Measurements from ENCODE around the gene CASZ1. TPM values are rescaled to one million over a fixed set of nuclear protein-coding genes. Genes with fewer than 3 reads are reported as not detected.

Gene CASZ1
- total RNA-seq, 2 experiments from 2014 or later, result 1.7 to 2.0 TPM

DNA sequence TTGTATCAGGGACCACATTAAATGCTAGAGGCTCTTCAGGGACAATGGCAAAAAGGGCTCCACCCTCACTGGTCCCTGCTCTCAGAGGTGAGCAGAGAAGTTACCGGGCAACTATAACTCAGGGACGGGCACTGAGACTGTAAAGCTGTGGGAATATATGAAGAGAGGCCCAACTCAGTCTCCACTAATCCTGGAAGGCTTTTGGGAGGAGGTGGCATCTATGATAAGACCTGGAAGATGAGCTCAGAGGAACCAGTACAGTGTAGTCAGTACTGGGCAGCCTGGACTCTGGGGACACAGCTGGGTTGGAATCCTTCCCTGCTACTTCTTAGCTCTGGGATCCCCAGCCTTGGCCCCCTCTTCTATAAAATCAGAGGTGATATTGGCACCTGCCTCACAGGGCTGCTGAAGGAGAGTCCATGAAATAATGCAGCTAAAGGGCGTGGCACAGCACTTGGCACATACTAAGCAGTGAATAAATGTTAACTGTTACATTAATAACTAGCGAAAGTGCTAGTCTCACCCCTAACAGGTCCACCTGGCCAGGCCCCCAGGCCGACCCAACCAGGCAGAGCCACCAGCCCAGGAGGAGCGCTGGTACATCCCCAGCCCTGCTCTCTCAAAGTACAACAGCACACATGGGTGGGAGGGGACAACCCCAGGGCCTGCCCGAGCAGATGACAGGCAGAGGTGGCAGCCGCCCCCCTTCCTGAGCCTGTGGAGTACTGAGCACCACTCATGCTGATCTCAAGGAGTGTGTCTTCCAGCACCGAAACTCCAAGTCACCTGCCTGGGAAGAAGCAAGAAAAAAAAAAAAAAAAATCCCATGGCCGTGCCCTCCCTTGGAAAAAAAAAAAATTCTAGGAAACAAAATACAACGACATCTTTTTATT lies 62.7 kb downstream of the CASZ1 start:
- peak; percentile 85 for DNase-seq
- CTCF ChIA-PET, result interaction anchor here (0.6 kb wide), 2 partner anchors 44 to 200 kb away, joined by 3 read pairs; no protein-coding TSS in a partner anchor
- no peak overlapping the region for H3K27ac Mint-ChIP-seq
- no peaks in the 10 kb centered on the region for H3K36me3 Mint-ChIP-seq (ENCODE audit: low read depth)
- H3K27me3 Mint-ChIP-seq (ENCODE audit: low read depth), result no peaks in the 10 kb centered on the region
- H3K9me3 Mint-ChIP-seq, result no peaks in the 10 kb centered on the region
- intact Hi-C loops (cut with micrococcal nuclease), result loop anchor here (2.0 kb wide), 1 partner anchor 41 kb away; no protein-coding TSS in a partner anchor
- H3K4me1 Mint-ChIP-seq (ENCODE audit: low read depth), result peaks cover 14% of the 10 kb centered on the region
- H3K4me3 Mint-ChIP-seq, result no peak overlapping the region

- peak; percentile 16 for DNase-seq
- Mint-ChIP-seq H3K27me3 (ENCODE audit: low read depth) (no peaks in the 10 kb centered on the region), H3K36me3 (ENCODE audit: low read depth) (no peaks in the 10 kb centered on the region), H3K27ac (no peak overlapping the region), H3K4me3 (no peak overlapping the region), H3K4me1 (ENCODE audit: low read depth) (peaks cover 14% of the 10 kb centered on the region), H3K9me3 (no peaks in the 10 kb centered on the region)
- CTCF ChIA-PET, result interaction anchor here (0.6 kb wide), 1 partner anchor 230 kb away, joined by 5 read pairs; no protein-coding TSS in a partner anchor
- intact Hi-C loops (cut with micrococcal nuclease), result no loop called here
Observed at GRCh38 chr1:10730985-10731384, 65.5 kb downstream of the CASZ1 start.

DNA sequence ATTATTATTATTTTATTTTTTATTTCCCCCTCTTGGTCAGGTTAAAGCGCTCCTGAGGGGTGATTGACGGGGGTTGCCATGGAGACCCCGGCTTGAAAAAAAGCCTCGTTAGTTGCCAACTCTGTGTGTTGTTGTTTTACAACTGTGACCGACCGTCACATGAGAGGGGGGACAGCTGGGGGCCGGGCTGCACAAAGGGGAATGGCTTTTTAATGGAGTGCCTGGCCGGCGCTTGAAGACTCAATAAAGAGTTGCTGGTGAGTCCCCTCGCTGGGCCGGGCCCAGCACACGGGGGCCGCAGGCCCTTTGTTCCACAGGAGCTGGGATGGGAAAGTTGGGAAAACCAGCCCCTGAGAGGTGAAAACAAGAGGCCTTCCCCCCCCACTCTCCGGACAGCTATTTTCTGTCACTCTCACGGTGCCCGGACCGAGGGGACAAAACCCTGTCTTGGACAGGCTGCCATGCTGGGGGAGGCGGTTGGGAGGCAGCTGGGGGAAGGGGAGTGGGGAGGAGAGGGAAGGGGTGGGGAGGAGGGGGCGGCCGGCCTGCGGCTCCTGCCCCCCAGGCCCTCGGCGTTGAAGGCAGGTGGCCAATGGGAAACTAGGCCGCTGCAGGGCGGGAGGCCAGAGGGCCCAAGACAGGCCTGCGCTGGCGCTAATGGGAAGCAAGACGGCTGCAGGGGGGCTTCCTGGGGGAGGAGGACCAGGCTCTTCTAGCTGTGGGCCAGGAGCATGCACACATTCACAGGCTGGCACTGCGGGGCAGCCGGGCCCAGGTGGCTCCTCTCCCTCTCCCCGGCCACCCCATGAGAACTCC lies 67.6 kb downstream of the CASZ1 start:
- H3K9me3 Mint-ChIP-seq, result no peaks in the 10 kb centered on the region
- H3K27me3 Mint-ChIP-seq (ENCODE audit: low read depth), result no peaks in the 10 kb centered on the region
- no peak overlapping the region for H3K4me3 Mint-ChIP-seq
- H3K36me3 Mint-ChIP-seq (ENCODE audit: low read depth), result no peaks in the 10 kb centered on the region
- no peak overlapping the region for H3K27ac Mint-ChIP-seq
- no peak for DNase-seq
- peaks cover 7% of the 10 kb centered on the region for H3K4me1 Mint-ChIP-seq (ENCODE audit: low read depth)
- CTCF ChIA-PET, result no interaction called here
- intact Hi-C loops (cut with micrococcal nuclease), result no loop called here

GRCh38 chr1:10727751-10728232 lies 68.7 kb downstream of the CASZ1 start:
- Mint-ChIP-seq H3K27ac (no peak overlapping the region), H3K27me3 (ENCODE audit: low read depth) (no peaks in the 10 kb centered on the region), H3K36me3 (ENCODE audit: low read depth) (no peaks in the 10 kb centered on the region), H3K9me3 (no peaks in the 10 kb centered on the region), H3K4me1 (ENCODE audit: low read depth) (peaks cover 2% of the 10 kb centered on the region), H3K4me3 (no peak overlapping the region)
- intact Hi-C loops (cut with micrococcal nuclease), result no loop called here
- no peak for DNase-seq
- CTCF ChIA-PET, result interaction anchor here (0.7 kb wide), 1 partner anchor 14 kb away, joined by 3 read pairs; no protein-coding TSS in a partner anchor

DNA sequence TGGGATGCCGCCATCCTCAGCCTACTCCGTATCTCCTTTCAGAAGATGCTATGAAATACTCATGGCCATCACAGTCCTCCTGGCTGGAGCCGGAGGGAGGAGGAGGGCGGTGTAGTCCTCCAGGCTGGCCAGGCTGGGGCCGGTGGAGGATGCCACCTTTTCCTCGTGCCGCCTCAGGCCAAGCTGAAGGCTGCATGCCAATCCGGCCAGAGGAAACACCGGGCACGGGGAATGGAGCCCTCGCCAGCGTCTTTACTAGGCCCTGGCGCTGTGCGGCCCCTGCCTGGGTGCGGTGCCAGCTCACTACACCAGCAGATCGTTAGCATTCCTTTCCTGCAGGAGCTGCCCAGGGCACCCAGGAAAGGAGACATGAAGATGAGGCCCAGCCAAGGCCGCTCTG lies 70.1 kb downstream of the CASZ1 start:
- Mint-ChIP-seq H3K4me3 (no peak overlapping the region), H3K4me1 (ENCODE audit: low read depth) (peaks cover under 1% of the 10 kb centered on the region), H3K27me3 (ENCODE audit: low read depth) (no peaks in the 10 kb centered on the region), H3K27ac (no peak overlapping the region), H3K36me3 (ENCODE audit: low read depth) (no peaks in the 10 kb centered on the region), H3K9me3 (no peaks in the 10 kb centered on the region)
- intact Hi-C loops (cut with micrococcal nuclease), result no loop called here
- no peak for DNase-seq
- CTCF ChIA-PET, result no interaction called here

GRCh38 chr1:10724948-10725847 lies 71.2 kb downstream of the CASZ1 start:
- CTCF ChIA-PET, result no interaction called here
- H3K27me3 Mint-ChIP-seq (ENCODE audit: low read depth), result no peaks in the 10 kb centered on the region
- H3K4me1 Mint-ChIP-seq (ENCODE audit: low read depth), result no peaks in the 10 kb centered on the region
- intact Hi-C loops (cut with micrococcal nuclease), result no loop called here
- DNase-seq, result no peak
- H3K9me3 Mint-ChIP-seq, result no peaks in the 10 kb centered on the region
- no peaks in the 10 kb centered on the region for H3K36me3 Mint-ChIP-seq (ENCODE audit: low read depth)
- no peak overlapping the region for H3K4me3 Mint-ChIP-seq
- H3K27ac Mint-ChIP-seq, result no peak overlapping the region

GRCh38 chr1:10724511-10724910 lies 71.9 kb downstream of the CASZ1 start:
- no peak overlapping the region for H3K27ac Mint-ChIP-seq
- DNase-seq, result no peak
- CTCF ChIA-PET, result no interaction called here
- H3K36me3 Mint-ChIP-seq (ENCODE audit: low read depth), result no peaks in the 10 kb centered on the region
- no peaks in the 10 kb centered on the region for H3K9me3 Mint-ChIP-seq
- intact Hi-C loops (cut with micrococcal nuclease), result no loop called here
- H3K4me3 Mint-ChIP-seq, result no peak overlapping the region
- H3K27me3 Mint-ChIP-seq (ENCODE audit: low read depth), result no peaks in the 10 kb centered on the region
- H3K4me1 Mint-ChIP-seq (ENCODE audit: low read depth), result no peaks in the 10 kb centered on the region

- Mint-ChIP-seq H3K36me3 (ENCODE audit: low read depth) (no peaks in the 10 kb centered on the region), H3K4me1 (ENCODE audit: low read depth) (no peaks in the 10 kb centered on the region), H3K4me3 (no peak overlapping the region), H3K27me3 (ENCODE audit: low read depth) (no peaks in the 10 kb centered on the region), H3K27ac (no peak overlapping the region), H3K9me3 (no peaks in the 10 kb centered on the region)
- intact Hi-C loops (cut with micrococcal nuclease), result no loop called here
- DNase-seq, result no peak
- CTCF ChIA-PET, result no interaction called here
Observed at GRCh38 chr1:10724052-10724494, 72.4 kb downstream of the CASZ1 start.

GRCh38 chr1:10723317-10723716 lies 73.1 kb downstream of the CASZ1 start:
- no peaks in the 10 kb centered on the region for H3K9me3 Mint-ChIP-seq
- intact Hi-C loops (cut with micrococcal nuclease), result no loop called here
- no peak for DNase-seq
- H3K4me3 Mint-ChIP-seq, result no peak overlapping the region
- CTCF ChIA-PET, result no interaction called here
- H3K4me1 Mint-ChIP-seq (ENCODE audit: low read depth), result no peaks in the 10 kb centered on the region
- H3K36me3 Mint-ChIP-seq (ENCODE audit: low read depth), result no peaks in the 10 kb centered on the region
- no peak overlapping the region for H3K27ac Mint-ChIP-seq
- H3K27me3 Mint-ChIP-seq (ENCODE audit: low read depth), result no peaks in the 10 kb centered on the region

DNA sequence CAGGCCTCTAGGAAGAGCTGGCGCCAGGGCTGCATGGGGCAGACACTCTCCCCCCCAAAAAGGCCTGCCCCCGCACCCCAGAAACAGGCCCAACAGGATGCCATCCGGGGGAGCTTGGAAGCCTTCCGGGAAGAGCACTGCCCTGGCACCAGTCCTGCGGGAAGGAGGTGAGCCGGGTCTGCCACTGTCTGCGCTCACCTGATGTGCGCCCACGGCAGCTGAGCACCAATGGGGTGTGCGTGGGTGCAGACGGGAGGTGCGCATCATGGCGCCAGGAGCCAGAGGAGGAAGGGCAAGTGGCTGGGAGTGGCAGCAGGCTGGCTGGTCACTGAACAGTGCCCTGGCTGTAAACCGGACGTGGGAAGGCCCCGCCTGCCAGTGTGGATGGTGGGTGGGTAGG lies 73.6 kb downstream of the CASZ1 start:
- Mint-ChIP-seq H3K36me3 (ENCODE audit: low read depth) (no peaks in the 10 kb centered on the region), H3K27ac (no peak overlapping the region), H3K4me1 (ENCODE audit: low read depth) (no peaks in the 10 kb centered on the region), H3K27me3 (ENCODE audit: low read depth) (no peaks in the 10 kb centered on the region), H3K9me3 (no peaks in the 10 kb centered on the region), H3K4me3 (no peak overlapping the region)
- intact Hi-C loops (cut with micrococcal nuclease), result no loop called here
- no peak for DNase-seq
- CTCF ChIA-PET, result no interaction called here

GRCh38 chr1:10721381-10722321 lies 74.8 kb downstream of the CASZ1 start:
- CTCF ChIA-PET, result no interaction called here
- no peak for DNase-seq

More at GRCh38 chr1:10721381-10722321, 74.8 kb downstream of the CASZ1 start:
- intact Hi-C loops (cut with micrococcal nuclease), result no loop called here
- Mint-ChIP-seq H3K4me3 (no peak overlapping the region), H3K27ac (no peak overlapping the region), H3K9me3 (no peaks in the 10 kb centered on the region), H3K4me1 (ENCODE audit: low read depth) (no peaks in the 10 kb centered on the region), H3K36me3 (ENCODE audit: low read depth) (no peaks in the 10 kb centered on the region), H3K27me3 (ENCODE audit: low read depth) (no peaks in the 10 kb centered on the region)
